Limb (tissue), 2 donors: Measurements from ENCODE around the gene VIPR2.
"Not testable (repeated sequence)": the region's sequence is repeated elsewhere in the genome, so short reads cannot be mapped to it uniquely, and the experiment has no call there.

Experiments
- DNase-seq, 2 donors: peaks; one replicate each; pipeline ENCODE4 v3.0.0-alpha.2; 2016; ENCODE audit errors: extremely low spot score in 2 of 2

Gene VIPR2

DNA sequence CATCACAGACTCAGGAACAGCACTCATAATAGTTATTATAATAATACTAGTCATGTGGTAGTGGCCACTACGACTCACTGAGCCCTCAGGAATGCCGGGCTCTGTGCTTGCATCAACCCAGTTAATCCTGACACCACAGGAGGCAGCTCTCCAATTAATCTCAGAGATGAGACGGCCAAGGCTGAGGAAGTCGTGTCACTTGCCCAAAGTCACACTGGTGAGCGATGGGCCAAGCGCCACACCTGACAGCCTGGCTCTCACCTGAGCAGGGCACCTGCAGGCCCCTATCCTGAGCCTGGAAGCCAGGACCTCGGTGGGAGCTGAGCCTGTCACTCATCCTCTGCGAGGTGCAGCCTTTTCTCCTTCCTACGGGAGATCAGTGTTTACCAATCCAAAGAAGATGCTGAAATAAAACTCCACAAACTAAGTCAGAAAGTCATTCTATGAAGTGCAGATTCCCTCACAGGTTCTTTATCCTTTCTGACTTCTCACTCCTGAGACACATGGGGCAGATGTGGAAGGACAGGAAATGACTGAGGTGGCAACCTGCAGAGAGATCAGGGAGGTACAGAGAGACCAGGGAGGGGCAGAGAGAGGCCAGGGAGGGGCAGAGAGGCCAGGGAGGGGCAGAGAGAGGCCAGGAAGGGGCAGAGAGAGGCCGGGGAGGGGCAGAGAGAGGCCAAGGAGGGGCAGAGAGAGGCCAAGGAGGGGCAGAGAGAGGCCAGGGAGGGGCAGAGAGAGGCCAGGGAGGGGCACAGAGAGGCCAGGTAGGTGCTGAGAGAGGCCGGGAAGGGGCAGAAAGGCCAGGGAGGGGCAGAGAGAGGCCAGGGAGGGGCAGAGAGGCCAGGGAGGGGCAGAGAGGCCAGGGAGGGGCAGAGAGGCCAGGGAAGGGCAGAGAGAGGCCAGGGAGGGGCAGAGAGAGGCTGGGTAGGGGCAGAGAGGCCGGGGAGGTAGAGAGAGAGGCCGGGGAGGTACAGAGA lies 38.5 kb downstream of the VIPR2 start:
- no peak for DNase-seq

DNA sequence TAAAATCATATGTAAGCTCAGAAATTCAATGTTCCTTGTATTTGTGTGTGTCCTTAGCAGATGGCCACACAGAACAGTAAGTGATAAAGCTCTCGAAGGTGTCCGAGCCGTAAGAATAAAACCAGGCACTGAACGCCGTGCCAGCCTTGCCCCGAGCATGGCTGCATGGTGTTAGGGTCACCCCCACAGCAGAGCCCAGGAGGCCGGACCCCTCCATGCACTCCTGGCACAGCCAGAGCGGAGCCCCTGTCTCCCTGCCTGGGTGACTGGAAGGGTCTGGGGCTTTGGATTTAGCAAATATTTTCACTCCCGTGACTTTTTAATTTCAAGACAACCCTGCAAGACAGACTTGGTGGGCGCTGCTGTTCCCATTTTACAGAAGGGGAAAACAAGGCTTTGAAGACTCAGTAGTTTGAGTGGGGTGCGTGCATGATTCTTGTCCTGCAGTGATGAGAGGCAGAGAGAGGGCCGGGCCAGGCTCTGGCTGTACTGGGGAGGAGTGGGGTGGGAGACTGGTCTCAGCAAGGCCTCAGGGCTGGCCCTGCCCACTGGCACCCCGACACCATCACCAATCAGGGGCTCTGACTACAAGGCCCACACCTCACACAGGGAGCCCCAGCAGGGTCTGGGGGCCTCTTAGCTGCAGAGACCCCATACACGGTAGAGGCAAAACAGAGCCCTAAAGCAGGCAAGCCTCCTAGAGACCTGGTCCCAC lies 39.4 kb downstream of the VIPR2 start:
- DNase-seq: no peak

DNA sequence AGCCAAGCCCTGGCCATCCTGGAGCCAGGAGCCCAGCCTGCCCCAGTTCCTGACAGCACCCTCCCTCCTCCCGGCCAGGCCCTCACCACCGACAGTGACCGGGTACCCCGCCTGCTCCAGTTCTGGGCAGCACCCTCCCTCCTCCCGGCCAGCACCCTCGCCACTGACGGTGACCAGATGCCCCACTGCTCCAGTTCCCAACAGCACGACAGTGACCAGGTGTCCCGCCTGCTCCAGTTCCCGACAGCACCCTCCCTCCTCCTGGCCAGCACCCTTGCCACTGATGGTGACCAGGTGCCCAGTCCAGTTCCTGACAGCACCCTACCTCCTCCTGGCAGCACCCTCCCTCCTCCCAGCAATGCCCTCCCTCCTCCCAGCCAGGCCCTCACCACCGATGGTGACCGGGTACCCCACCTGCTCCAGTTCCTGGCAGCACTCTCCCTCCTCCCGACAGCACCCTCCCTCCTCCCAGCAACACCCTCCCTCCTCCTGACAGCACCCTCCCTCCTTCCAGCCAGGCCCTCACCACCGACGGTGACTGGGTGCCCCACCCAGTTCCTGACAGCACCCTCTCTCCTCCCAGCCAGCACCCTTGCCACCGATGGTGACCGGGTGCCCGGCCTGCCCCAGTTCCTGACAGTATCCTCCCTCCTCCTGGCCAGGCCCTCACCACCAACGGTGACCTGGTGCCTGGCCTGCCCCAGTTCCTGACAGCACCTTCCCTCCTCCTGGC lies 40.3 kb downstream of the VIPR2 start:
- no peak for DNase-seq

DNA sequence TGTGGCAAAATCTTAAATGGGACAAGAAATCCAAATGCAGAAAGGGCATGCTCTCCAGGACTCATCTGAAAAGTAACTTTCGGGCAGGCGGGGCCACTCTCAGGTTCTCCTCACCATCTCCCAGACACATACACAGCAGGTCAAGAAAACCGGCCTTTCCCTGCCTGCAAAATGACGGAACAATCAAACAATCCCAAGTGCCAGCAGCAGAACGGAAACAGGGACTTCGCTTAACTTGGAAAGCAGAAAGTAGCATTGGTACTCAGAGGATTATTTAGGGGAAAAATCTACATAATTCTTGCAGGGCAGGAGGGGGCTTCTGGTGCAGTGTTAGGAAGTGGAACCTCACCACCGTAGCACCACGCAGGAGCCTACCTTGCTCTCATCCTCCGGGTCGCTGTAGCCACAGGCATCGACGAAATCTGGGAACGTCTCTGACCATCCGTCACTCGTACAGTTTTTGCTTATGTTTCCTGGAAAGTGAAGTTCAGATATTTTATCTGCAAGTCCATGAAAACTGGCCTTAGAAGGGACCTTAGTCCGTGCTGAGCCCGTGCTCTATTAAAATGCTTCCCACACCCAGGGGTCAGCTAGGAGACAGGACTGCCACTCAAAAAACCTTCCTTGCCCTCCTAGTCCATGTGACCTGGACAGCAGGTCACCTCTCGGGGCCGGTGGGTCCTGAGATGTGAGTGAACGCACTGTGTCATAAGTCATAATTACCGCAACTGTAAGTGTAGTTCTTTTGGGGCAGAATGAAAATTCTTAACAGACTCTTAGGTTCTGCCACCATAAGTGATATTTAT lies 41.1 kb downstream of the VIPR2 start:
- no peak for DNase-seq

DNA sequence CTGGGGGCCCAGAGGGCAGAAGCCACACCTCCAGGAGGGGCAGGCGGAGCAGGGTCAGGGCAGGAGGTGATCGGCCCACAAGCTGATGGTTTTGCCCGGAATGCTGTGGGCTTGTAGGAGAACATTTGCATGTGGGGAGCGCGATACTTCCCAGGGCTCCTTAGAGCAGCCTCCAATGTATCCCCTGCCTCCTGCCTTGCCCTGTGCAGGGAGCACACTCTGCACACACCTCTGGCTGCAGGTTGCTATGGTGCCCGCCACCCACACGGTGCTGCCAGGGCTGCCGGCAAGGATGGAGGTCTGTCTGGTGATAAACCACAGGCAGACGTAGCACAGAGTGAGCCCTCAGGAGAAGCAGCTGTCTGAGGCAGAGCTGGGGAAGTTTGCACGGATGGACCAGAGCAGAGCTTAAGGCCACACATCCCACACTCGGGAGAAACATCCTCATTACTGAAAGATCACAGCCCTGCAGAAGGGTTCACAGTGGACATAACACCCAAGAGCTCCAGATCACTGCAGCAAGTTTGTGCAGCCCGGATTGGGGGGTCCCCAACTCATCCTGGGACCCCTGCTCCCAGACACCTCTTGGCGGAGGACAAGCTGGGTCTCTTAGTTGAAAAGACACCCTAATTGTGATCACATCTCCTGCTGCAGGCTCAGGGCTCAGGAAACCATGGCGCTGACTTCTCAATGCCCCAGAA lies 41.8 kb downstream of the VIPR2 start:
- no peak for DNase-seq

DNA sequence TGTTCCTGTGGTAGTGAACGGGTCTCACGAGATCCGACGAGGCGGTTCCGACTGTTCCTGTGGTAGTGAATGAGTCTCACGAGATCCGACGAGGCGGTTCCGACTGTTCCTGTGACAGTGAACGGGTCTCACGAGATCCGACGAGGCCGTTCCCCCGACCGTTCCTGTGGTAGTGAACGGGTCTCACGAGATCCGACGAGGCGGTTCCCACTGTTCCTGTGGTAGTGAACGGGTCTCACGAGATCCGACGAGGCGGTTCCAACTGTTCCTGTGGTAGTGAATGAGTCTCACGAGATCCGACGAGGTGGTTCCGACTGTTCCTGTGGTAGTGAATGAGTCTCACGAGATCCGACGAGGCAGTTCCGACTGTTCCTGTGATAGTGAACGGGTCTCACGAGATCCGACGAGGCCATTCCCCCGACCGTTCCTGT lies 43.0 kb downstream of the VIPR2 start:
- DNase-seq: not testable (repeated sequence)

DNA sequence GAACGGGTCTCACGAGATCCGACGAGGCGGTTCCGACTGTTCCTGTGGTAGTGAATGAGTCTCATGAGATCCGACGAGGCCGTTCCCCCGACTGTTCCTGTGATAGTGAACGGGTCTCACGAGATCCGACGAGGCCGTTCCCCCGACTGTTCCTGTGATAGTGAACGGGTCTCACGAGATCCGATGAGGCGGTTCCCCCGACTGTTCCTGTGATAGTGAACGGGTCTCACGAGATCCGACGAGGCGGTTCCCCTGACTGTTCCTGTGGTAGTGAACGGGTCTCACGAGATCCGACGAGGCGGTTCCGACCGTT lies 43.6 kb downstream of the VIPR2 start:
- not testable (repeated sequence) for DNase-seq

DNA sequence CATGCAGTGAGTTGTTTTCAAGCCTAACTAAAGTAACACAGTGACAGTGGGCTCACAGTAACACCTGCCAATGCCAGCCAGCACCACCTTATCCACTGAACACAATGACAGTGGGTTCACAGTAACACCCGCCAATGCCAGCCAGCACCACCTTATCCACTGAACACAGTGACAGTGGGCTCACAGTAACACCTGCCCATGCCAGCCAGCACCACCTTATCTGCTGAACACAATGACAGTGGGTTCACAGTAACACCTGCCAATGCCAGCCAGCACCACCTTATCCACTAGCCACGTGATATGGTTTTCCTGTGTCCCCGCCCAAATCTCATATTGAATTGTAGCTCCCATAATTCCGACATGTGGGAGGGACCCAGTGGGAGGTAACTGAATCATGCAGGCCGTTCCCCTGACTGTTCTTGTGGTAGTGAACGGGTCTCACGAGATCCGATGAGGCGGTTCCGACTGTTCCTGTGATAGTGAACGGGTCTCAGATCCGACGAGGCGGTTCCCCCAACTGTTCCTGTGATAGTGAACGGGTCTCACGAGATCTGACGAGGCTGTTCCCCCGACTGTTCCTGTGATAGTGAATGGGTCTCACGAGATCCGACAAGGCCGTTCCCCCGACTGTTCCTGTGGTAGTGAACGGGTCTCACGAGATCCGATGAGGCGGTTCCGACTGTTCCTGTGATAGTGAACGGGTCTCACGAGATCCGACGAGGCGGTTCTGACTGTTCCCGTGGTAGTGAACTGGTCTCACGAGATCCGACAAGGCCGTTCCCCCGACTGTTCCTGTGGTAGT lies 44.2 kb downstream of the VIPR2 start:
- DNase-seq: peak in 1 of 2 donors; percentile 11

DNA sequence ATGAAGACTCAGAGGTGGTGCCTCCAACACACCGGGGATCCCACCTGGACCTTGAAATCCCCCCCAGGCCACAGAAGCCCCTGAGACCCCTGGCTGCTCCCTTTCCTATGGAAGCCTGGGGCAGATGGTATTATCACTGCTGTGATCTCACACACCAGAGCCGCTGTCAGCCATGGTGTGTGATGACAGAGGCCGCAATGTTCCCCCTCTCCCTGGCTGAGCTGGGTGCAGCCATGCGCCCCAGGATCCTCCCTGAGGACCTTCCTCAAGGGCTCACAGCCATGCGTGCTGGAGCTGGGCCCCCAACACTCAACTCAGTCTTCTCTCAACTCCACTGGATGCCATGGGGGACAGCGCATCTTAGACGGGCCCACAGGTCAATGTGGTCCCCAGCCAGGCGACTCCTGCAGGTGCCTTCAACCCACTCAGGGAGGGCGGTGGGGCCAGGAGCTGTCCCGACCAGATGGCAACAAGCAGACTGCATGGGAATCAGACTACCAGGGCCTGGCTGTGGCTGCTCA lies 44.9 kb downstream of the VIPR2 start:
- no peak for DNase-seq

DNA sequence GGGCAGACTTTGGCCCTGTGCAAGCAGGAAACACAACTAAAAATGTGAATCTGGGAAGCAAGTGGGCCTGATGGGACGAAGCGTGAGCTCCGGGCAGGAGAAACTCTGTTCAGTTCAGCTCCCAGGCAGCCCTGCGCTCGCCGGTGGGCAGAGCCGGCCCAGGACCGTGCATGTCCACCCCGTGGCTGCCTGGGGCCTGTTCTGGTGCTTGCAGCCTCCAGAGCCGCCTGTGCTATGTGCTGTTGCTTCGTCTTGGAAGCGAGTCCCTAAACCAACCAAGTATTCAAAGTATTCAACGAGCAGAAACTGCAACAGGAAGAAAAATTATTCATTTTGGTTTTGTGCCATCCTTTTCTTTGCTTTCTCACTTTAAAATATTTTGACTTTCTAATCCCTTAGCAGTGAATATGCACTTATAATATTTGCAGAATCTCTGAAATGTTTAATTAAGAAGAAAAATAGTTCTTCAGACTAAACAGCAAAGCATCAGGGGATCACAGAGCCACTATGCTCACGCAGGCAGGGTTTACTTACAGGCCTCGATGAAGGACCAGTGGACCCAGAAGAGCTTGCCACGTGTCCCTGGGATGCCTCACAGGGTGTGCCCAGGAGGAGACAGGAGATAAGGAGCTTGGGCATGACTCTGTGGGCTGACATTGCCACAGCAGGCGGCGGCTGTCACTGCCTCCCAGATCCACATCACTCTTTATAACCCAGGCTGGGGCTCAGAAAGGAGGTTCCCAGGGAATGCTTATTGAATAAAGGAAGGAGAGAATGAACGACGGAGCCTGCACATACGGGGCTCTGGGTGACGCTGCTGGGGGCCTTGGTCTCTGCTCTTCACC lies 45.6 kb downstream of the VIPR2 start:
- no peak for DNase-seq

DNA sequence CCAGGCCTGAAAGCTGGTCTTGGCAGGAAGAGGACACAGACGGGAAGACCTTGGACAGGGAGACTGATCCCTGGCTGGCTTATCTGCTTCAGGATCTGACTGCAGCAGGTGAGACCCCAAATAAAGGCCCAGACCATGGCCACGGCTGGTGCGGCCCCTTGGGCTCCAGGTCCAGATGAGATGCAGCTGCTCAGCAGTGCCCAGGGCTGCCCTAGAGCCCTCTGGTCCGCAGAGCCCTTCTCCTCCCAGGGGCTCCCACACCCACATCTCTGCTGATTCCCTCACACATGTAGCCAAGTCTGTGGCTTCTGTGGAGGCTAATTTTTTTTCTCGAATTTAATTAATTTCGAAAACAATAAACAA lies 46.3 kb downstream of the VIPR2 start:
- no peak for DNase-seq

DNA sequence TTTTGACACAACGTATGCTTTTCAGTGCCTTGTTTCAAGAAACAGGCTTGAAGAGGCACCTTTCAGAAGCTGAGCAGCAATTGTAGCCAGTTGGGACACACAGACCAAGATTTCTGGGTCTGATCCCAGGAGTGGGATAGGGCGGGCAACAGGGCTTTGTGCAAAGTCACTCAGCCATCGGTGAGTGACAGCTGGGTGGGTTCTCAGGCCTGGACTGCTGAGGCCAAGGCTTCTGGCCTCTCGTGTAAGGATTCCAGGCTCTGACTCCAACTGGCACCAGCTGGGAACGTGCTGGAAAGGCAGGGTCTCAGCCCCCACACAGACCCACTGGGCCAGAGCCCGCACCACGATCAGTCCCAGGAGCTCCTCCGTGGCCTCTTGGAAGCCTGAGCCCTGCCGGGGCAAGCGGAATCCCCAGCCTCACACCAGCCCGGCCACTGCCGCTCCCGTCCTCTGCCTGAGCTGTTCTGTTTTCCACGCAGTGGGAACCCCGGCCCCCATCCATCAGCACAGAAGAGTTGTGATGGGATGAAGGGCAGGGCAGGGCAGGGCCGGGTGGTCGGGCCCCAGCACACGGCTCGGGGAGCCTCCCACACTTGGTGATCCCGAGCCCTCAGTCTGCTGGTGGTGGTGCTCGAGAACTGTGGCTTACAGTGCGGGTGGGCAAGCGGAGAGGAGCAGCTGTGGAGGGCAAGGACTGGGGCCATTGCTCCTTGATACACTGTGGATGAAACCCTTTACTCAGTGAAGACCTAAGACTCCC lies 46.8 kb downstream of the VIPR2 start:
- no peak for DNase-seq

DNA sequence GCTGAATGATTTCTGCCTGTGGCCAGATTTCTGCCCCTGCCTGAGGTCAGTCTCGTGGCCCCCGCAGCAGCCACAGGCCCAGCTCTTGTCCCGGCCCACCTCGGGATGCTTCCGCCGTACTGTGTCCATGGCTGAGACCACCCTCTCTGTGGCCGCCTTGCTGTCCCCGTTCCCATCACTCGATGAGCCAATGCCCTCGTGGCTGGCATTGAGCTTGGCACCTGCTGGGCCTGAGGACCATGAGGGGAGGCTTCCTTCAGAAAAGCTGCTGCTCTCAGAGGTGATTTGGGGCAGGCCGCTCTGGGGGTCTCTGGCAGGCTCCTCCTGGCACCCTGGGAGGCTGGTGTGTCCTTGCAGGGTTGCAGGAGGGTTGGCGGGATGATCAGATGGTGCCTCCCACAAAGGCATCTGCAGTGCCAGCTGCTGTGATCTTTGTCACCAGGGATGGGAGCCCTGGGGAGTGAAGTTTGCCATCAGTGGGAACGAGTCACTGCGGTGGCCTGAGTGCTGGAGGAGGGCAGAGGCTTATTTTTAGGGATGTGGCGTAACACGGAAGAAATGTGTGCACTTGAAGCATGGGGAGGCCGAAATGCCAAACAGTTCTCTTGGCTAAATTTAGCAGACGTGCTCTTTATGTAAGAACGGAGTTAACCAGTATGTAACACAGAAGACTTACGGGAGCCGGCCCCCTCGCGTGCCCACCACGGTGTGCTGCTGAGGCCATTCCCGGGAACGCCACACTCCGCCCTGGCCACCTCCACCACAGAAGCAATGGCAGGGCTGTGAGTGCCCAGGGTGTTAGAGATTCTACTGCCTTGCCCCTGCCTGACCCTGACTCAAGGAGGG lies 47.7 kb downstream of the VIPR2 start:
- DNase-seq: peak in 1 of 2 donors; percentile 26

DNA sequence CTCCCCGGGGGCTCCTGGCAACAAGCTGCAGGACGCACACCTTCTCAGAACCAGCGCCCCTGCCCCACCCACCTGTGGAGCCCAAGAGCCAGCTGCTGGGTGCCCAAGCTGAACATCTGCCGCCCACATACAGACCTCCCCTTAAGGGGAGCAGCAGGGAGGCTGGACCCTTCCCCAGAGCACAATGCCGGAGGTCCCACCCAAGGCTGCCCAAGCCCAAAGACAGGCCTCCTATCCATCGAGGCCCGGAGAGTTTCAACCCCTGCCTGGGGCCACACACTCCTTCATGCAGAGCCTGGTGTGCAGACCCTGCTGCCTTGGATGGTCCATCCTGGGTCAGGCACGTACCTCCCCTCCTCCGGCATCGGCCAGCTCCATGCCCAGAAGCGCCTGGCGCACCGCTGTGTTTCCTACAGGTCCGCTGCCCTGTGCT lies 48.7 kb downstream of the VIPR2 start:
- no peak for DNase-seq

DNA sequence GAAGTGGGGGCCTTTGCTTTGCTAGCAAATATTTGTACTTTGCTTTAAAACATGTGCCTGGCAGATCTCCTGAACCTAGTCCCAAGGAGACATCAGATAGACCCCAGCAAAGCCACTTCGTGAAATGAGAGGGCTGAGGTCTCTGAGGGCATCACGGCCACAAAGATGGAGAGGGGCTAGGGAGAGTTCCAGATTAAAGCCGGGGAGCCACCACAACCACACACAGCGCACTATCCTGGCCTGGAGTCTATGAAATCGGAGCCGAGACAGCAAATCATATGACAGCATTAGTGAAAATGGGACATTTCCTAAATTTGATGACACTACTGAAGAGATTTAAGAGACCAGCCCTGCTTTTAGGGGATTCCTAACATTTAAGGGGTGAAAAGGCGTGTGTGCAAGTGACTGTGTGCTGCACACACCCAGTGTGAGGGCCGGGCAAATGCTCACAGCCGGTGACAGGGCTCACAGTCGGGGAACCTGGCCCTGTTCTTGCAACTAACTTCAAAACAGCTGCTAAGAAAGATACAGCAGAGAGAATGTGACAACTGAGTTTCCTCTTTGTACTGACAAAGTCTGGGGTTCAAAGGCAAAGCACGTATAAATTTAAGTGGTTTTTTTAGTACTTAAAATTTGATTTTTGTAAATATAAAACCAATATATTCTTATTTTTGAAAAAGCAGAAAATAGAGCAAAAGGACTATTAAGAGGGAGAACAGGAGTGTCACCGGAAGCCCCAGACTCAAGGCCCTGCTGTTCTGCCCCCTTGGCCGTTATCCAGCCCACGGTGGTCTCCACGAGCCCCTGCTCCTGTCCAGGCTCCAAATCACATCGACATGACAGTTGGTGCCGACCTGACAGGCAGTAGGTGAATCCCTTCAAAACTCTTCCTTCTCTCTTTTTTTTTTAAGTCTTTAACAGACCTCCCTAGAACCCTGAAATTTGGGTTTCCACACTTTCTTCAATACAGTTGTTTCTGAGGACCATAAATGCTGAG lies 49.5 kb downstream of the VIPR2 start:
- no peak for DNase-seq
